GM12878 (cell line): ENCODE results near the gene RPL10. TPM values are rescaled to one million over a fixed set of nuclear protein-coding genes. Genes with fewer than 3 reads are reported as not detected.

ENCODE experiments used
- ATAC-seq: fragments of 200-7000 bp; cut with Tn5 transposase; 3 replicates; pipeline ENCODE4 v1.9.1; 2020; ENCODE audit warnings: mild to moderate bottlenecking, moderate library complexity
- BruUV-seq: library from RNA; stranded (reverse); fragments of 400-500 nt; replicated peaks from 2 replicates; lab custom pipeline; 2021; lab: Mats Ljungman, UMichigan
- CTCF ChIA-PET: fragments of 300-600 bp; sonication (Branson Sonifier 250); formaldehyde crosslinking; extraction: SDS; loops from one replicate; lab custom pipeline; 2021; ENCODE audit warnings: inconsistent platforms; lab: Yijun Ruan, JAX
- POLR2A ChIA-PET: fragments of 350-600 bp; formaldehyde crosslinking; extraction: SDS; loops from one replicate; lab custom pipeline; 2021; ENCODE audit warnings: inconsistent platforms; lab: Charles Lee
- RAD21 ChIA-PET: fragments of 300-600 bp; sonication (Branson Sonifier 250); formaldehyde crosslinking; loops from one replicate; lab custom pipeline; 2023; ENCODE audit warnings: antibody characterized with exemption; ENCODE audit not compliant: unreplicated experiment; lab: Charles Lee
- SMC1A ChIA-PET: fragments of 300-600 bp; sonication (Branson Sonifier 250); formaldehyde crosslinking; loops from one replicate; lab custom pipeline; 2023; ENCODE audit not compliant: unreplicated experiment, uncharacterized antibody; lab: Charles Lee
- DNase-seq: peaks from one replicate; pipeline ENCODE4 v3.0.0-alpha.2; 2011; ENCODE audit warnings: low read depth, low spot score
- FAIRE-seq: peaks from 3 replicates; lab custom pipeline; 2011; peaks lifted over from hg19 to GRCh38; lab: Jason Lieb, UNC
- H2AFZ ChIP-seq: 2 replicates; pipeline ENCODE4 v1.6.0; 2011; ENCODE audit warnings: low read depth, low read length, control low read depth; ENCODE audit not compliant: control insufficient read depth
- H3K27ac ChIP-seq: 2 replicates; pipeline ENCODE4 v1.5.1; 2011; ENCODE audit warnings: control low read depth; ENCODE audit not compliant: control insufficient read depth, insufficient read depth
- H3K27me3 ChIP-seq, 2 experiments: replicated peaks in 1 of 2; 2 replicates each; pipeline versions ENCODE4 v1.6.0 to v1.6.1; 2011; ENCODE audit warnings: low read length in 1 of 2; ENCODE audit not compliant: control insufficient read depth in 2 of 2, insufficient read depth in 2 of 2
- H3K36me3 ChIP-seq, 2 experiments: 2 replicates each; pipeline ENCODE4 v1.5.1; 2011; ENCODE audit warnings: low read length in 1 of 2; ENCODE audit not compliant: control insufficient read depth in 2 of 2, insufficient read depth in 2 of 2
- H3K4me1 ChIP-seq: 2 replicates; pipeline ENCODE4 v1.6.1; 2011; ENCODE audit warnings: mild to moderate bottlenecking, low read length, moderate library complexity, mixed read lengths; ENCODE audit not compliant: control insufficient read depth, insufficient read depth
- H3K4me2 ChIP-seq: 2 replicates; pipeline ENCODE4 v1.6.0; 2011; ENCODE audit warnings: control low read depth; ENCODE audit not compliant: control insufficient read depth, insufficient read depth
- H3K4me3 ChIP-seq: fragments of 200-600 bp; sonication (generic); 2 replicates; pipeline ENCODE4 v1.5.1; 2016
- H3K79me2 ChIP-seq: 2 replicates; pipeline ENCODE4 v1.6.0; 2011; ENCODE audit warnings: low read length; ENCODE audit not compliant: control insufficient read depth, insufficient read depth
- H3K9ac ChIP-seq: 2 replicates; pipeline ENCODE4 v1.8.0; 2011; ENCODE audit warnings: low read length, control low read depth, mixed read lengths; ENCODE audit not compliant: control insufficient read depth, insufficient read depth
- H3K9me3 ChIP-seq: replicated peaks from 3 replicates; pipeline ENCODE4 v1.5.1; 2011; ENCODE audit warnings: mild to moderate bottlenecking, low read length; ENCODE audit not compliant: control insufficient read depth, insufficient read depth
- H4K20me1 ChIP-seq: 2 replicates; pipeline ENCODE4 v1.6.0; 2011; ENCODE audit not compliant: control insufficient read depth, insufficient read depth
- CBX3 ChIP-seq: fragments of 200-600 bp; sonication (generic); IDR thresholded peaks from 2 replicates; pipeline ENCODE4 v1.6.1; 2016; ENCODE audit warnings: low read depth, borderline replicate concordance
- CHD4 ChIP-seq: fragments of 200-600 bp; sonication (generic); IDR thresholded peaks from 2 replicates; pipeline ENCODE4 v1.6.1; 2016; ENCODE audit warnings: mild to moderate bottlenecking
- KLF5 ChIP-seq: fragments of 450-650 bp; IDR thresholded peaks from 2 replicates; pipeline ENCODE4 v1.6.1; 2014; ENCODE audit warnings: mild to moderate bottlenecking; ENCODE audit not compliant: partially characterized antibody
- NRF1 ChIP-seq: conservative IDR thresholded peaks from 2 replicates; pipeline ENCODE4 v1.6.1; 2011; ENCODE audit warnings: mild to moderate bottlenecking, low read depth, low read length, improper control_type of control experiment
- POLR2A ChIP-seq: IDR thresholded peaks from 2 replicates; pipeline ENCODE4 v1.6.1; 2011; ENCODE audit warnings: low read depth, mild to moderate bottlenecking, low read length
- POU2F2 ChIP-seq: IDR thresholded peaks from 3 replicates; pipeline ENCODE4 v1.6.1; 2011; ENCODE audit warnings: low read depth, mild to moderate bottlenecking, low read length, borderline replicate concordance
- RAD21 ChIP-seq: IDR thresholded peaks from 2 replicates; pipeline ENCODE4 v1.6.1; 2011; ENCODE audit warnings: mild to moderate bottlenecking, low read depth, low read length, moderate library complexity; ENCODE audit not compliant: insufficient read depth
- RB1 ChIP-seq: fragments of 450-650 bp; formaldehyde crosslinking; IDR thresholded peaks from 2 replicates; pipeline ENCODE4 v1.6.1; 2017; ENCODE audit warnings: mild to moderate bottlenecking, borderline replicate concordance
- RUNX3 ChIP-seq: IDR thresholded peaks from 2 replicates; pipeline ENCODE4 v1.6.1; 2012; ENCODE audit warnings: low read length, inconsistent platforms
- SIN3A ChIP-seq: IDR thresholded peaks from 2 replicates; pipeline ENCODE4 v1.6.1; 2012; ENCODE audit warnings: low read depth, low read length, improper control_type of control experiment
- SIX5 ChIP-seq: IDR thresholded peaks from 2 replicates; pipeline ENCODE4 v1.6.1; 2011; ENCODE audit warnings: mild to moderate bottlenecking, low read depth, low read length, moderate library complexity; ENCODE audit not compliant: severe bottlenecking
- STAT3 ChIP-seq: IDR thresholded peaks from 2 replicates; pipeline ENCODE4 v1.6.1; 2011; ENCODE audit warnings: low read depth, low read length, improper control_type of control experiment
- ZNF217 ChIP-seq: fragments of 450-650 bp; IDR thresholded peaks from 2 replicates; pipeline ENCODE4 v1.6.1; 2017; ENCODE audit warnings: antibody characterized with exemption, mild to moderate bottlenecking
- ZNF687 ChIP-seq: fragments of 450-650 bp; IDR thresholded peaks from 2 replicates; pipeline ENCODE4 v1.6.1; 2017; ENCODE audit warnings: mild to moderate bottlenecking, moderate library complexity
- WGBS: methylation state at CpG from one replicate; pipeline ENCODE4 v1.1.6; 2016; ENCODE audit warnings: low lambda C conversion rate; ENCODE audit not compliant: insufficient replicate concordance, insufficient coverage; ENCODE audit errors: missing lambda C conversion rate; 5-methylcytosine and 5-hydroxymethylcytosine counted together
- in situ Hi-C: fragments of 300-500 bp; cut with MboI; formaldehyde crosslinking; loops from 9 replicates; pipeline ENCODE4 v1.14.3; 2018; ENCODE audit warnings: mixed read lengths
- intact Hi-C: fragments of 100-400 bp; cut with micrococcal nuclease; formaldehyde crosslinking; loops from one replicate; pipeline ENCODE4 v1.14.2; 2022; ENCODE audit not compliant: unreplicated experiment
- polyA plus RNA-seq, 11 experiments: library from polyadenylated mRNA; depleted of rRNA in 4 of 11; unstranded in 6 of 11; stranded (reverse) in 5 of 11; fragments of >200 nt; fragmentation: Nextera tagmentation in 4 of 11; fragmentation: Illumina TruSeq in 1 of 11; extraction: Ambion mirVana in 4 of 11; extraction: Trizol in 1 of 11; gene quantifications; 1 replicate in 1 of 11; 2 replicates in 10 of 11; pipeline versions ENCODE4 v1.2.1 to v1.2.3, GENCODE V29; 2011 to 2016; ENCODE audit warnings: inconsistent platforms in 2 of 11, missing spikeins in 2 of 11, low read depth in 1 of 11
- total RNA-seq, 4 experiments: library from RNA; depleted of rRNA in 3 of 4; stranded (reverse); fragments of >200 nt in 3 of 4; fragmentation: Illumina TruSeq in 1 of 4; extraction: Trizol in 1 of 4; gene quantifications; 2 replicates each; pipeline versions ENCODE4 v1.2.1 to v1.2.3, GENCODE V29; 2013 to 2021
- TF ChIP-seq, protein P1 (sequence below): fragments of 150-350 bp; IDR thresholded peaks from 2 replicates; pipeline ENCODE4 v1.6.1; 2014; ENCODE audit warnings: mild to moderate bottlenecking, low read depth, low read length

Gene RPL10
- total and polyA plus RNA-seq, 10 of the 15 experiments (the other 5 are each of a cell fraction or from before 2014, with no cell fraction given): 1,938 to 7,222 (median 4,494) TPM

DNA sequence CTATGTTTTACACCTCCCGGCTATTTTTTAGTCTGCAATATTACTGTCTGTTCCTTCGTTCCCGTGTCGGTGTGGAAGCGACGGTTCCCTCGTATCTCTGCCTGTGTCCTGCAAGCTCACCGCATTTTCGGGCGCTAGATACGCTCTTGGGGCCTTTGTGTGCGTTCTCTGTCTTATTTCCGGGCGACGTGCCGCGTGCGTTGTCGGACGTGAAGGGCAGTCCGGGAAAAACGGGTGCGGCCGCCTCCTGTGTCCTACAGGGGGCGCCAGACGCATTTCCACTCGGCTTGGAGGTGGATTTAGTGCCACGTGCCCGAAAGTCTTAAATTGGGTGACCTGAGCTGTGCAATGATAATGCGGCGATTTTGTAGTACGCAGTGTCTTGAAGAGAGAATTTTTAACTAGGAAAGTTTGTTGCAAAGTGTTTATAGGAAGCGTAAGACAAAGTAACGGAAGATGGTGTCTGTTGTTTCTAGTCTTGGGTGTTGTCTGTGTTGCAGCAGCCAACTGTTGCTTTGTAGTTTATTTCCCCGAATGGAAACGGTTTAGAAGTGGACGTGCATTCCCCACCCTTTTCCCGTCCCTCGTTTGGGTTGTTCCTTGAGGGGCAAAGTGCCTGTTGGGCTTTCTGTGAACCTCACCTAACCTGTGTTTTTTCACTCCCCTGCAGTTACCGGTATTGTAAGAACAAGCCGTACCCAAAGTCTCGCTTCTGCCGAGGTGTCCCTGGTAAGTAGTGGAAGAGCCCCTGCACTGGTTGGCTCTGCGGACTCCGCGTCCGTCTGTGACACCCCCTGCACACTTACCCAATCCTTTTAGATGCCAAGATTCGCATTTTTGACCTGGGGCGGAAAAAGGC, 720 bp downstream of the RPL10 start:
- peak overlapping the region; percentile 97 for H3K27ac ChIP-seq
- FAIRE-seq: peak; percentile 13
- H4K20me1 ChIP-seq: peaks cover 5% of the 10 kb centered on the region; the same call in 1 of the 2 replicates
- peaks cover 3% of the 10 kb centered on the region; the same call in 1 of the 2 replicates for H3K4me1 ChIP-seq
- ChIA-PET RAD21 (interaction anchor here (1.0 to 2.1 kb wide), 5 partner anchors 12 to 128 kb away, joined by 3 to 7 read pairs (median 5); partner anchors contain the start of gene SLC10A3), CTCF (interaction anchor here (1.2 to 3.0 kb wide), 6 partner anchors 12 to 135 kb away, joined by 5 to 23 read pairs (median 10); partner anchors contain the start of genes FLNA and TAFAZZIN), POLR2A (interaction anchor here (0.6 to 3.8 kb wide), 11 partner anchors 10 to 129 kb away, joined by 3 to 22 read pairs (median 3); partner anchors contain the start of genes ATP6AP1, DNASE1L1, EMD and FAM3A), SMC1A (interaction anchor here (0.7 to 2.5 kb wide), 4 partner anchors 13 to 128 kb away, joined by 4 to 7 read pairs (median 6); partner anchors contain the start of gene FLNA)
- ATAC-seq: peak; percentile 56
- peak overlapping the region; percentile 73 for H3K4me3 ChIP-seq
- WGBS: 26% methylated on average over 49 of the region's 49 CpGs
- intact Hi-C loops: loop anchor here (5.0 kb wide), 1 partner anchor 38 kb away; the partner anchor contains the start of gene GDI1
- in situ Hi-C loops: no loop called here
- H3K4me2 ChIP-seq: peak overlapping the region; percentile 82
- peak overlapping the region; percentile 99 for H3K9ac ChIP-seq
- peaks cover 29% of the 10 kb centered on the region for H3K79me2 ChIP-seq
- H3K27me3 ChIP-seq: no peaks in the 10 kb centered on the region
- peaks cover 10 to 12% of the 10 kb centered on the region in 2 experiments for H3K36me3 ChIP-seq
- H3K9me3 ChIP-seq: no peaks in the 10 kb centered on the region; the same call in 2 of the 3 replicates
- DNase-seq: no peak
- no peak overlapping the region for H2AFZ ChIP-seq
- TSS peak; percentile 90 for BruUV-seq
- TF ChIP-seq ZNF687 (no peak; the same call in 1 of the 2 replicates), CBX3 (no peak), POU2F2 (no peak), SIN3A (no peak), POLR2A (peak; percentile 75), RAD21 (0 out of 2 replicates have a peak, but pooled peaks have one; percentile 13), RUNX3 (no peak), ZNF217 (no peak), KLF5 (no peak), RB1 (no peak), SIX5 (no peak), STAT3 (no peak), NRF1 (no peak), CHD4 (no peak)
- TF ChIP-seq, protein P1, sequence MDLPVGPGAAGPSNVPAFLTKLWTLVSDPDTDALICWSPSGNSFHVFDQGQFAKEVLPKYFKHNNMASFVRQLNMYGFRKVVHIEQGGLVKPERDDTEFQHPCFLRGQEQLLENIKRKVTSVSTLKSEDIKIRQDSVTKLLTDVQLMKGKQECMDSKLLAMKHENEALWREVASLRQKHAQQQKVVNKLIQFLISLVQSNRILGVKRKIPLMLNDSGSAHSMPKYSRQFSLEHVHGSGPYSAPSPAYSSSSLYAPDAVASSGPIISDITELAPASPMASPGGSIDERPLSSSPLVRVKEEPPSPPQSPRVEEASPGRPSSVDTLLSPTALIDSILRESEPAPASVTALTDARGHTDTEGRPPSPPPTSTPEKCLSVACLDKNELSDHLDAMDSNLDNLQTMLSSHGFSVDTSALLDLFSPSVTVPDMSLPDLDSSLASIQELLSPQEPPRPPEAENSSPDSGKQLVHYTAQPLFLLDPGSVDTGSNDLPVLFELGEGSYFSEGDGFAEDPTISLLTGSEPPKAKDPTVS: no peak
